HEK293 (cell line): Measurements from ENCODE around the gene KIRREL3.

Experiments
- CTCF ChIA-PET: fragments of 350-600 bp; formaldehyde crosslinking; extraction: SDS; loops from one replicate; lab custom pipeline; 2021; ENCODE audit warnings: antibody characterized with exemption; lab: Yijun Ruan, JAX
- POLR2A ChIA-PET: fragments of 300-600 bp; formaldehyde crosslinking; extraction: SDS; loops from one replicate; lab custom pipeline; 2020; ENCODE audit warnings: antibody characterized with exemption, inconsistent platforms; lab: Yijun Ruan, JAX
- H3K27ac ChIP-seq: fragments of 200-500 bp; sonication (Bioruptor generic); 2 replicates; pipeline ENCODE4 v1.5.1; 2014; ENCODE audit warnings: low read depth, low read length, control low read depth, inconsistent platforms; ENCODE audit errors: extremely low read depth
- H3K36me3 ChIP-seq, 2 experiments: fragments of 200-500 bp in 1 of 2; sonication (Bioruptor generic) in 1 of 2; 1 replicate in 1 of 2; 2 replicates in 1 of 2; pipeline ENCODE4 v1.5.1; 2014 to 2017; ENCODE audit warnings: inconsistent platforms in 2 of 2, low read length in 2 of 2; ENCODE audit not compliant: control insufficient read depth in 2 of 2, insufficient read depth in 1 of 2
- H3K4me1 ChIP-seq: fragments of 200-500 bp; sonication (Bioruptor generic); 2 replicates; pipeline ENCODE4 v1.5.1; 2014; ENCODE audit warnings: mild to moderate bottlenecking, low read length, inconsistent platforms; ENCODE audit not compliant: control insufficient read depth, insufficient read depth
- H3K4me3 ChIP-seq: 2 replicates; pipeline ENCODE4 v1.5.1; 2011; ENCODE audit warnings: low read depth, mild to moderate bottlenecking, control low read depth, low read length, moderate library complexity
- H3K9me3 ChIP-seq: fragments of 200-500 bp; sonication (Bioruptor generic); 2 replicates; pipeline ENCODE4 v1.5.1; 2014; ENCODE audit warnings: low read depth, low read length, inconsistent platforms; ENCODE audit not compliant: control insufficient read depth, insufficient read depth
- BCL11A ChIP-seq: fragments of 450-650 bp; formaldehyde crosslinking; IDR thresholded peaks from 2 replicates; pipeline ENCODE4 v1.5.1; 2016; ENCODE audit warnings: low read depth, missing biosample characterization, missing genetic modification characterization
- HOXD13 ChIP-seq: sonication (generic); formaldehyde crosslinking; IDR thresholded peaks from 2 replicates; pipeline ENCODE4 v1.8.0; 2022; ENCODE audit warnings: missing genetic modification reagents, borderline replicate concordance
- PRDM4 ChIP-seq: fragments of 450-650 bp; formaldehyde crosslinking; IDR thresholded peaks from 2 replicates; pipeline ENCODE4 v1.5.1; 2017; ENCODE audit warnings: missing biosample characterization, missing genetic modification characterization
- RBAK ChIP-seq: fragments of 450-650 bp; formaldehyde crosslinking; IDR thresholded peaks from 2 replicates; pipeline ENCODE4 v1.5.1; 2016; ENCODE audit warnings: missing biosample characterization, missing genetic modification characterization
- ZBTB49 ChIP-seq: fragments of 450-650 bp; formaldehyde crosslinking; IDR thresholded peaks from 2 replicates; pipeline ENCODE4 v1.5.1; 2016; ENCODE audit warnings: missing biosample characterization, missing genetic modification characterization, low read depth
- ZFP41 ChIP-seq: fragments of 450-650 bp; formaldehyde crosslinking; IDR thresholded peaks from 2 replicates; pipeline ENCODE4 v1.5.1; 2016; ENCODE audit warnings: missing biosample characterization, missing genetic modification characterization, borderline replicate concordance
- ZNF140 ChIP-seq: fragments of 450-650 bp; formaldehyde crosslinking; IDR thresholded peaks from 2 replicates; pipeline ENCODE4 v1.5.1; 2016; ENCODE audit warnings: missing biosample characterization, missing genetic modification characterization
- ZNF202 ChIP-seq: fragments of 450-650 bp; formaldehyde crosslinking; IDR thresholded peaks from 2 replicates; pipeline ENCODE4 v1.5.1; 2016; ENCODE audit warnings: missing biosample characterization, missing genetic modification characterization, borderline replicate concordance
- ZNF211 ChIP-seq: fragments of 450-650 bp; formaldehyde crosslinking; IDR thresholded peaks from 2 replicates; pipeline ENCODE4 v1.5.1; 2016; ENCODE audit warnings: low read depth, missing biosample characterization, missing genetic modification characterization
- ZNF274 ChIP-seq, 2 experiments: fragments of 200-500 bp in 1 of 2; fragments of 450-650 bp in 1 of 2; sonication (Bioruptor generic) in 1 of 2; formaldehyde crosslinking in 1 of 2; IDR thresholded peaks; 2 replicates each; pipeline versions ENCODE4 v1.5.1 to v1.6.1; 2014 to 2016; ENCODE audit warnings: borderline replicate concordance in 1 of 2, inconsistent platforms in 1 of 2, low read length in 1 of 2, missing biosample characterization in 1 of 2, missing genetic modification characterization in 1 of 2
- ZNF311 ChIP-seq: fragments of 450-650 bp; formaldehyde crosslinking; IDR thresholded peaks from 2 replicates; pipeline ENCODE4 v1.5.1; 2017; ENCODE audit warnings: missing biosample characterization, missing genetic modification characterization, borderline replicate concordance
- ZNF324 ChIP-seq: fragments of 450-650 bp; formaldehyde crosslinking; IDR thresholded peaks from 2 replicates; pipeline ENCODE4 v1.5.1; 2016; ENCODE audit warnings: missing biosample characterization, missing genetic modification characterization
- ZNF416 ChIP-seq: fragments of 450-650 bp; formaldehyde crosslinking; IDR thresholded peaks from 2 replicates; pipeline ENCODE4 v1.5.1; 2016; ENCODE audit warnings: missing biosample characterization, missing genetic modification characterization
- ZNF449 ChIP-seq: fragments of 450-650 bp; formaldehyde crosslinking; IDR thresholded peaks from 2 replicates; pipeline ENCODE4 v1.5.1; 2017; ENCODE audit warnings: missing biosample characterization, mild to moderate bottlenecking, missing genetic modification characterization, moderate library complexity
- ZNF488 ChIP-seq: fragments of 450-650 bp; formaldehyde crosslinking; IDR thresholded peaks from 2 replicates; pipeline ENCODE4 v1.5.1; 2016; ENCODE audit warnings: missing biosample characterization, missing genetic modification characterization
- ZNF596 ChIP-seq: fragments of 450-650 bp; IDR thresholded peaks from 2 replicates; pipeline ENCODE4 v1.5.0; 2018; ENCODE audit warnings: missing biosample characterization, mild to moderate bottlenecking, missing genetic modification characterization, moderate library complexity
- ZNF677 ChIP-seq: fragments of 450-650 bp; IDR thresholded peaks from 2 replicates; pipeline ENCODE4 v1.5.0; 2018; ENCODE audit warnings: missing biosample characterization, mild to moderate bottlenecking, missing genetic modification characterization, moderate library complexity
- ZNF776 ChIP-seq: fragments of 450-650 bp; formaldehyde crosslinking; IDR thresholded peaks from 2 replicates; pipeline ENCODE4 v1.5.0; 2017; ENCODE audit warnings: missing biosample characterization, missing genetic modification characterization, borderline replicate concordance
- ZNF830 ChIP-seq: fragments of 450-650 bp; IDR thresholded peaks from 2 replicates; pipeline ENCODE4 v1.5.0; 2018; ENCODE audit warnings: missing biosample characterization, missing genetic modification characterization, low read depth, mild to moderate bottlenecking, moderate library complexity
- ZSCAN23 ChIP-seq: fragments of 450-650 bp; formaldehyde crosslinking; IDR thresholded peaks from 2 replicates; pipeline ENCODE4 v1.5.1; 2016; ENCODE audit warnings: missing biosample characterization, missing genetic modification characterization
- ZSCAN4 ChIP-seq: fragments of 450-650 bp; formaldehyde crosslinking; IDR thresholded peaks from 2 replicates; pipeline ENCODE4 v1.5.1; 2017; ENCODE audit warnings: missing biosample characterization, missing genetic modification characterization
- ZSCAN5A ChIP-seq: fragments of 450-650 bp; formaldehyde crosslinking; IDR thresholded peaks from 2 replicates; pipeline ENCODE4 v1.5.1; 2016; ENCODE audit warnings: missing biosample characterization, missing genetic modification characterization

KIRREL3 gene

GRCh38 chr11:126456783-126457542, 543.6 kb downstream of the KIRREL3 start:
- TF ChIP-seq ZSCAN5A: no peak
- peak; percentile 91 for TF ChIP-seq ZSCAN4 (tag by site-specific recombination)
- TF ChIP-seq BCL11A (tag by site-specific recombination): no peak
- no peak for TF ChIP-seq ZNF488 (tag by site-specific recombination)
- TF ChIP-seq ZNF311 (tag by site-specific recombination): no peak
- no peak for TF ChIP-seq ZNF140 (tag by site-specific recombination)
- TF ChIP-seq ZNF449 (tag by site-specific recombination): no peak
- no peak for TF ChIP-seq ZNF324 (tag by site-specific recombination)
- no peak for TF ChIP-seq ZNF830 (tag by site-specific recombination)
- TF ChIP-seq PRDM4 (tag by site-specific recombination): no peak
- no peak for TF ChIP-seq RBAK
- no peak for TF ChIP-seq ZNF274 (IDR thresholded peaks at IDR 0.05; ENCODE audit: low read length)
- TF ChIP-seq ZNF274 (tag by site-specific recombination; IDR thresholded peaks at IDR 0.05; ENCODE audit: borderline replicate concordance): 0 out of 2 replicates have a peak, but pooled peaks have one; percentile 14
- TF ChIP-seq, all 188 proteins: peak for 2
- H3K4me3 ChIP-seq: no peak overlapping the region
- ChIA-PET POLR2A (no interaction called here), CTCF (no interaction called here)
- no peaks in the 10 kb centered on the region for H3K36me3 ChIP-seq
- no peaks in the 10 kb centered on the region for H3K4me1 ChIP-seq
- H3K27ac ChIP-seq: no peak overlapping the region
- H3K9me3 ChIP-seq: no peaks in the 10 kb centered on the region

- H3K36me3 ChIP-seq: no peaks in the 10 kb centered on the region
- no peaks in the 10 kb centered on the region for H3K9me3 ChIP-seq
- POLR2A ChIA-PET: no interaction called here
- no peaks in the 10 kb centered on the region for H3K4me1 ChIP-seq
- no peak overlapping the region for H3K4me3 ChIP-seq
- TF ChIP-seq HOXD13 (no peak), ZFP41 (tag by site-specific recombination) (no peak), ZNF202 (tag by site-specific recombination) (no peak), ZNF596 (no peak), ZNF140 (tag by site-specific recombination) (no peak), ZSCAN23 (tag by site-specific recombination) (no peak), ZNF776 (tag by site-specific recombination) (no peak), ZNF677 (tag by site-specific recombination) (no peak), ZNF416 (tag by site-specific recombination) (no peak), ZBTB49 (tag by site-specific recombination) (no peak), ZNF211 (tag by site-specific recombination) (no peak)
- TF ChIP-seq, all 188 proteins: peak for 0
- CTCF ChIA-PET: no interaction called here
- H3K27ac ChIP-seq: no peak overlapping the region
Measured at GRCh38 chr11:126456089-126456488, 544.5 kb downstream of the KIRREL3 start.
